HG03097 (cell line): ENCODE measurements around the gene COG5.
A peak's percentile ranks its signal among the peaks of the same experiment; 100 is the strongest.

ENCODE experiments used
- ATAC-seq: cut with Tn5 transposase; IDR thresholded peaks from one replicate; pipeline ENCODE4 v1.9.1; 2021; ENCODE audit not compliant: unreplicated experiment, low FRiP score

The COG5 gene

GRCh38 chr7:107203607-107204006 lies 360.1 kb downstream of the COG5 start:
- no peak for ATAC-seq

- no peak for ATAC-seq
Observed at GRCh38 chr7:107201795-107202450, 361.8 kb downstream of the COG5 start.

GRCh38 chr7:107196834-107197610 lies 366.7 kb downstream of the COG5 start:
- ATAC-seq: no peak

GRCh38 chr7:107194052-107194451 lies 369.7 kb downstream of the COG5 start:
- ATAC-seq: no peak

GRCh38 chr7:107190090-107190489 lies 373.6 kb downstream of the COG5 start:
- no peak for ATAC-seq

- ATAC-seq: no peak
Observed at GRCh38 chr7:107187774-107188173, 375.9 kb downstream of the COG5 start.

- ATAC-seq: no peak
Observed at GRCh38 chr7:107186240-107186639, 377.5 kb downstream of the COG5 start.

- ATAC-seq: no peak
Observed at GRCh38 chr7:107185716-107186115, 378.0 kb downstream of the COG5 start.

GRCh38 chr7:107181172-107181571 lies 382.5 kb downstream of the COG5 start:
- no peak for ATAC-seq

- ATAC-seq: no peak
Observed at GRCh38 chr7:107180378-107180777, 383.3 kb downstream of the COG5 start.

- ATAC-seq: no peak
Observed at GRCh38 chr7:107179326-107180164, 384.2 kb downstream of the COG5 start.

GRCh38 chr7:107173691-107174406 lies 389.9 kb downstream of the COG5 start:
- peak; percentile 28 for ATAC-seq

- no peak for ATAC-seq
Observed at GRCh38 chr7:107173191-107173590, 390.5 kb downstream of the COG5 start.

- ATAC-seq: no peak
Observed at GRCh38 chr7:107172276-107173032, 391.3 kb downstream of the COG5 start.

- ATAC-seq: no peak
Observed at GRCh38 chr7:107171496-107171895, 392.2 kb downstream of the COG5 start.

GRCh38 chr7:107170051-107170915 lies 393.4 kb downstream of the COG5 start:
- ATAC-seq: no peak

- ATAC-seq: peak; percentile 36
Observed at GRCh38 chr7:107169120-107170050, 394.3 kb downstream of the COG5 start.
